Skin of body (tissue), 2 donors: ENCODE data around the gene PTPRR. TPM values are rescaled to one million over a fixed set of nuclear protein-coding genes. Genes with fewer than 3 reads are reported as not detected.

ENCODE experiments used
- DNase-seq: peaks from one replicate; lab custom pipeline; 2025; lab: John Stamatoyannopoulos, UW
- total RNA-seq: library from RNA; depleted of rRNA; stranded (reverse); fragments of >200 nt; gene quantifications from one replicate; pipeline ENCODE4 v1.2.3, GENCODE V29; 2014

Gene PTPRR
- total RNA-seq, 1 donor from 2014 or later: 0.49 TPM

- DNase-seq: no peak
Observed at GRCh38 chr12:70798016-70798783, 122.3 kb downstream of the PTPRR start.

GRCh38 chr12:70796989-70797388, 123.5 kb downstream of the PTPRR start:
- no peak for DNase-seq

GRCh38 chr12:70795608-70796007, 124.9 kb downstream of the PTPRR start:
- no peak for DNase-seq

GRCh38 chr12:70794131-70794530, 126.4 kb downstream of the PTPRR start:
- DNase-seq: no peak

GRCh38 chr12:70788774-70789173, 131.8 kb downstream of the PTPRR start:
- no peak for DNase-seq

GRCh38 chr12:70787612-70788011, 132.9 kb downstream of the PTPRR start:
- DNase-seq: no peak

- DNase-seq: no peak
Observed at GRCh38 chr12:70785896-70786295, 134.6 kb downstream of the PTPRR start.

GRCh38 chr12:70784042-70784668, 136.4 kb downstream of the PTPRR start:
- DNase-seq: no peak

- DNase-seq: no peak
Observed at GRCh38 chr12:70783455-70783854, 137.1 kb downstream of the PTPRR start.

GRCh38 chr12:70779250-70779649, 141.3 kb downstream of the PTPRR start:
- DNase-seq: no peak

- no peak for DNase-seq
Observed at GRCh38 chr12:70774055-70774454, 146.5 kb downstream of the PTPRR start.

- no peak for DNase-seq
Observed at GRCh38 chr12:70772836-70773235, 147.7 kb downstream of the PTPRR start.

GRCh38 chr12:70771581-70771980, 149.0 kb downstream of the PTPRR start:
- DNase-seq: no peak

- no peak for DNase-seq
Observed at GRCh38 chr12:70763666-70764065, 156.9 kb downstream of the PTPRR start.

- DNase-seq: no peak
Observed at GRCh38 chr12:70762000-70762399, 158.5 kb downstream of the PTPRR start.

- DNase-seq: no peak
Observed at GRCh38 chr12:70759161-70759918, 161.2 kb downstream of the PTPRR start.

GRCh38 chr12:70758494-70758845, 162.1 kb downstream of the PTPRR start:
- no peak for DNase-seq

- no peak for DNase-seq
Observed at GRCh38 chr12:70757830-70758493, 162.6 kb downstream of the PTPRR start.

GRCh38 chr12:70756791-70757190, 163.7 kb downstream of the PTPRR start:
- no peak for DNase-seq

- DNase-seq: no peak
Observed at GRCh38 chr12:70756118-70756517, 164.4 kb downstream of the PTPRR start.

GRCh38 chr12:70754330-70754741, 166.2 kb downstream of the PTPRR start:
- DNase-seq: no peak

- no peak for DNase-seq
Observed at GRCh38 chr12:70752327-70752726, 168.2 kb downstream of the PTPRR start.
